HG03039 (cell line): ENCODE results near the gene EFNA2.
"Not testable (repeated sequence)": the region's sequence is repeated elsewhere in the genome, so short reads cannot be mapped to it uniquely, and the experiment has no call there.

Experiments used
- ATAC-seq: cut with Tn5 transposase; IDR thresholded peaks from one replicate; pipeline ENCODE4 v1.9.1; 2021; ENCODE audit warnings: mild to moderate bottlenecking, moderate library complexity; ENCODE audit not compliant: unreplicated experiment

The EFNA2 gene

GRCh38 chr19:1295169-1296012 lies 9.7 kb downstream of the EFNA2 start:
- ATAC-seq: no peak

GRCh38 chr19:1296078-1296477 lies 10.4 kb downstream of the EFNA2 start:
- no peak for ATAC-seq

- ATAC-seq: no peak
Measured at GRCh38 chr19:1296575-1297271, 11.1 kb downstream of the EFNA2 start.

GRCh38 chr19:1298235-1298634 lies 12.6 kb downstream of the EFNA2 start:
- ATAC-seq: no peak

- no peak for ATAC-seq
Measured at GRCh38 chr19:1299801-1300200, 14.1 kb downstream of the EFNA2 start.

GRCh38 chr19:1300744-1301490 lies 15.2 kb downstream of the EFNA2 start:
- no peak for ATAC-seq

GRCh38 chr19:1302533-1303239 lies 17.0 kb downstream of the EFNA2 start:
- ATAC-seq: no peak

- ATAC-seq: no peak
Measured at GRCh38 chr19:1304197-1304924, 18.7 kb downstream of the EFNA2 start.

GRCh38 chr19:1305354-1305753 lies 19.7 kb downstream of the EFNA2 start:
- not testable (repeated sequence) for ATAC-seq

- no peak for ATAC-seq
Measured at GRCh38 chr19:1307320-1307719, 21.6 kb downstream of the EFNA2 start.

- no peak for ATAC-seq
Measured at GRCh38 chr19:1307755-1308303, 22.2 kb downstream of the EFNA2 start.

- no peak for ATAC-seq
Measured at GRCh38 chr19:1308718-1309117, 23.0 kb downstream of the EFNA2 start.

GRCh38 chr19:1309977-1310852 lies 24.5 kb downstream of the EFNA2 start:
- ATAC-seq: no peak

GRCh38 chr19:1310853-1311180 lies 25.1 kb downstream of the EFNA2 start:
- ATAC-seq: no peak

- ATAC-seq: no peak
Measured at GRCh38 chr19:1311543-1312091, 25.9 kb downstream of the EFNA2 start.

GRCh38 chr19:1312767-1313694 lies 27.4 kb downstream of the EFNA2 start:
- no peak for ATAC-seq

GRCh38 chr19:1313695-1314613 lies 28.3 kb downstream of the EFNA2 start:
- no peak for ATAC-seq
